GM21526 (cell line): Measurements from ENCODE around the gene BRK1.
"Not testable (repeated sequence)": the region's sequence is repeated elsewhere in the genome, so short reads cannot be mapped to it uniquely, and the experiment has no call there.

ENCODE experiments used
- ATAC-seq: cut with Tn5 transposase; IDR thresholded peaks from one replicate; pipeline ENCODE4 v1.9.1; 2021; ENCODE audit warnings: moderate library complexity; ENCODE audit not compliant: unreplicated experiment, low FRiP score

The BRK1 gene

DNA sequence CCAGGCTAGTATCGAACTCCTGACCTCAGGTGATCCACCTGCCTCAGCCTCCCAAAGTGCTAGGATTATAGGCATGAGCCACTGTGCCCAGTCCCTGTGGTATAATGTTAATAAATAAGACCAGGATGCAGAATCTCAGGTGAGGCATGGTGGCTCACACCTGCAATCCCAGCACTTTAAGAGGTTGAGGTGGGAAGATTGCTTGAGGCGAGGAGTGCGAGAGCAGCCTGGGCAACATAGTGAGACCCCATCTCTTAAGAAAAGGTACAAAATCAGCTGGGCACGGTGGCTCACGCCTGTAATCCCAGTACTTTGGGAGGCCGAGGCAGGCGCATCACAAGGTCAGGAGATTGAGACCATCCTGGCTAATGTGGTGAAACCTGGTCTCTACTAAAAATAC lies 59.9 kb downstream of the BRK1 start:
- ATAC-seq, result not testable (repeated sequence)

DNA sequence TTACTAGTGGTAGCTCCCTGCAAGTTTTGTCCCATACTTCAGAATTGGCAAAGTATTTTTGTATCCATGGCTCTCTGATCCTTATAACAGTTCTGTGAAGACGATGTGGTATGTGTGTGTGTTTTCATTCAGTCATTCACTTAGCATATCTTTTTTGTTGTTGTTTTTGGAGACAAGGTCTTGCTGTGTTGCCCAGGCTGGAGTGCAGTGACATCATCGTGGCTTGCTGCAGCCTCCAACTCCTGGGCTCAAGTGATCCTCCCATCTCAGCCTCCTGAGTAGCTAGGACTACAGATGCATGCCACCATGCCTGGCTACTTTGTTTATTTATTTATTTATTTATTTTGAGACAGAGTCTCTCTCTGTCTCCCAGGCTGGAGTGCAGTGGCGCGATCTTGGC lies 60.7 kb downstream of the BRK1 start:
- ATAC-seq, result not testable (repeated sequence)
